Sigmoid colon (tissue), 4 donors: ENCODE results near the gene COL23A1.

Experiments used
- CTCF ChIP-seq, 4 experiments: fragments of 450-650 bp in 3 of 4; fragments of 200-600 bp in 1 of 4; IDR thresholded peaks; one replicate each; pipeline ENCODE4 v1.5.1; 2016 to 2019; ENCODE audit warnings: antibody characterized with exemption in 4 of 4, mild to moderate bottlenecking in 3 of 4, moderate library complexity in 2 of 4
- EP300 ChIP-seq, 4 donors: sonication (generic); formaldehyde crosslinking; IDR thresholded peaks; one replicate each; pipeline ENCODE4 v1.6.1; 2017; ENCODE audit warnings: antibody characterized with exemption in 4 of 4
- POLR2A ChIP-seq, 2 donors: fragments of 450-650 bp; IDR thresholded peaks; one replicate each; pipeline ENCODE4 v1.6.1; 2016; ENCODE audit warnings: antibody characterized with exemption in 2 of 2, mild to moderate bottlenecking in 2 of 2, moderate library complexity in 2 of 2
- POLR2AphosphoS5 ChIP-seq, 4 donors: sonication (generic); formaldehyde crosslinking; IDR thresholded peaks; one replicate each; pipeline ENCODE4 v1.6.1; 2017; ENCODE audit warnings: antibody characterized with exemption in 4 of 4

GRCh38 chr5:178340637-178341036, 249.6 kb downstream of the COL23A1 start:
- TF ChIP-seq CTCF (IDR thresholded peaks at IDR 0.05) (no peak), POLR2A (IDR thresholded peaks at IDR 0.05) (no peak), EP300 (IDR thresholded peaks at IDR 0.05) (no peak), POLR2AphosphoS5 (IDR thresholded peaks at IDR 0.05) (no peak)
